Glomerular visceral epithelial cell (primary cell): Measurements from ENCODE around the gene ZDHHC11B.
"Not testable (repeated sequence)": the region's sequence is repeated elsewhere in the genome, so short reads cannot be mapped to it uniquely, and the experiment has no call there.

Experiments used
- DNase-seq: peaks from one replicate; pipeline ENCODE4 v3.0.0-alpha.2; 2016; ENCODE audit errors: extremely low spot score

Gene ZDHHC11B

DNA sequence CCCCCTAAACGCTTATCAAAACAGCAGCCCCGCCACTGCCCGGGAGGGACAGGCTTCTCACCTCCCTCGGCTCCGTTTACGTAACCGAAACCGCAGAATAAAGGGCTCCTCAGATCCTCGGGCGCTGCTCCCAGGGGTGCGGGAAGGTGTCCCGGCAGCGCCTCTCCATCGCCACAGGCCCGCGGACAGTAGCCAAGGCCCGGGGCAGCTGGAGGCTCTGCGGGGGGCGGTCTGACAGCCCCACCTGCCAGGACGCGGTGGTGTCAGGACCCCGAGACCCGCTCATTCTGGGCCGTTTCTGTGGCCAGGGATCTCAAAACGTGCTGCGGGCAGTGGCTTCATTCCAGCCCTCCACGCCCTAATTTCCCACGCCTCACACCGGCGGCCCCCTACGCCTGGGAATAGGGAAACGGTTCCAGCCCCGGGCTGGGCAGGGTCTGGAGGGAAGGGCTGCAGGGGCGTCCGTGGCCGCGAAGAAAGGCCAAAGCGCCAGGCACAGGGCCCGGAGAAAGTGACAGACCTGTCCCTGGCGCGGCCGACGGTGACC, 575 bp downstream of the ZDHHC11B start:
- DNase-seq, result not testable (repeated sequence)

DNA sequence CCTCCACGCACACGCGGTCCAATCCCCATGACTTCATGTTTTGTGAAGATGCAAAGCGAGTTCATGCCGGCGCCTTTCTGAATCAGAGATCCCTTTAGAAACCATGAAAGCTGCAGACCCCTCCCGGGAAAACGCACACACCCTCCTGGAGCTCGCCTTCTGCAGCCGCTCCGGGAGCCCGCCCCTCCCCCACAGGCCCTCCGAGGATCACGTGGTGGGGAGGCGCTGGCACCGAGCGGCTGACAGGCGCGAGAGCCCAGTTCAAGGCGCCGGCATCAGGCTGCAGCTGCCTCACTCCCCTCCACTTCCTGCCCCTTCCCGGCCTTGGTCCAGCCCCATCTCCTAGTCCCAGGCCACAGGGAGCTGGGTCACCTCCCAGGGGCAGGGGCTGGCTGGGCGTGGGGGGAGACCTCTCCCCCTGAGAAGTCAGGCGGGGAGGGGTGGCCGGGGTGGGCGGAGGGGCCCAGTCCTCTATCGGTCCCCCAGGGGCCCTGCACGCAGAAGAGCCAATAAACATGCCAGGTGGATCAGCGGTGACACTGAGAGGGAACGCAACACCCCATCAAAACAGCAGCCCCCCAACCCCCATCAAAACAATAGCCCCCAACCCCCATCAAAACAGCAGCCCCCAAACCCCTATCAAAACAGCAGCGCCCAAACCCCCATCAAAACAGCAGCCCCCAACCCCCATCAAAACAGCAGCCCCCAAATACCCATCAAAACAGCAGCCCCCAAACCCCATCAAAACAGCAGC, 1.3 kb downstream of the ZDHHC11B start:
- not testable (repeated sequence) for DNase-seq

DNA sequence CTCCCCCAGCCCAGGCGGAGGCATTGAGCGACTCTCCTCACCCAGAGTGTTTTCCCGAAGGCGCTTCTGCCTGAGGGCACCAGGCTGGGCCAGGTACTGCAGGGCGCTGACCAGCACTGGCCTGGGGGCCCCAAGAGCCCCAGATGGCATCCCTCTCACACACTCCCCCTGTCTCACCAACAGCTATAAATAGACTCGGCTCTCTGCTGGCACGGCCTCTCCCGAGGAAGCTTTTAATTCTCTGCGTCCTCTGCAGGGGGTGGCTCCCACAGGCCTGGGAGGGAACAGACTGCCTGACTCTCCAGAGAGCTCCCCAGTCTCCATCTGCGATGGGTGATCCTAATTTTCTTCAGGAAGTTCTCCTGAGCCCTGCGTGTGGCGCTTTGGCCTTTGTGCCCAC, 2.2 kb downstream of the ZDHHC11B start:
- not testable (repeated sequence) for DNase-seq

DNA sequence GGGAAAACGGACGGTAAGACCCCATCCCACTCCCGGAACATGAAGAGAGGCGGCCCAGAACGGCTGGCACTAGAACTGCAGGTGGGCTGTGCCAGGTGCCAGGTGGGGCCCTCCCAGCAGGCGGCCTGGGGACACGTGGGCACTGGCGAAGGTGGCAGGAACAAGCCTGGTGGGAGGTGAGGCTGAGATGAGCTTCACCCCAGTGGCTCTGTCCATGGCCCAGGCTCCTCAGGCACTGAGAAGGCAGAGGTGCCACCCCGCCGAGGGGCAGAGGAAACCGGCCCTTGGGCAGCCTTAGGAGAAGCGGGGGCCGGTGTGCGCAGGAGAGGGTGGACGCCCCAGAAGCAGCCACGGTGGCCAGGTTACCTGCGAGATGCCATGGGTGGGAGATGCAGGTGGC, 4.0 kb downstream of the ZDHHC11B start:
- DNase-seq, result not testable (repeated sequence)

DNA sequence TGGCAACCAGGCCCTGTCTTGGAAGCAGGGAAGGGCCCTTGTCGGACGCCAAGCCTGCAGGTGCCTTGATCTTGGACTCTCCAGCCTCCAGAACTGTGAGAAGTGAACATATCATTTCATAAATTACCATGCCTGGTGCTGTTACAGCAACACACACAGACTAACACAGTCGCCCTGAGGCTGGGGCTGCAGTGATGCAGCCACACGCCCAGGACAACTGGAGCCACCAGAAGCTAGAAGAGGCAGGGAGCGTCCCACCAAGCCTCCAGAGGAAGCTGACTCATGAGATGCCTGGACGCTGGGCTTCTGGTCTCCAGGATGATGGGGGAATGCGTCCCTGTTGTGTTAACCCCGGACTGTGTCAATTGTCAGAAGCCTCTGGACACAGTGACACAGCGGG, 5.6 kb downstream of the ZDHHC11B start:
- not testable (repeated sequence) for DNase-seq

DNA sequence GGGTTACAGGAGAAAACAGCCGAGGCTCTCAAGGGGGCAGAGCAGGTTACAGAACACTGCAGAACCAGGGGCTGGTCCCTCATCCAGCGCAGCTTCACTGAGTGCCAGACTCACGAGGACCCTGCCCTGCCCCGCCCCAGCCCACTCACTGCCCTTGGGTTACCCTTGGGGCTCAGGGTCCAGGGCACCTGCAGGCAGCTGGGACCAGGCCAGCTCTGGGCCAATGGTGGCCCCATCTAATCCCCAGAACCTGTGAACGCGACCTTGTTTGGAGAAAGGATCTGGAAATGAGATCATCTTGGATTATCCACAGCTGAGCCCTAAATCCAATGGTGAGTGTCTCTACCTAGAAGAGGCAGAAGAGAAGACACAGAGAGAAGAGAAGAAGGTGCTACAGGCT, 6.1 kb downstream of the ZDHHC11B start:
- not testable (repeated sequence) for DNase-seq

DNA sequence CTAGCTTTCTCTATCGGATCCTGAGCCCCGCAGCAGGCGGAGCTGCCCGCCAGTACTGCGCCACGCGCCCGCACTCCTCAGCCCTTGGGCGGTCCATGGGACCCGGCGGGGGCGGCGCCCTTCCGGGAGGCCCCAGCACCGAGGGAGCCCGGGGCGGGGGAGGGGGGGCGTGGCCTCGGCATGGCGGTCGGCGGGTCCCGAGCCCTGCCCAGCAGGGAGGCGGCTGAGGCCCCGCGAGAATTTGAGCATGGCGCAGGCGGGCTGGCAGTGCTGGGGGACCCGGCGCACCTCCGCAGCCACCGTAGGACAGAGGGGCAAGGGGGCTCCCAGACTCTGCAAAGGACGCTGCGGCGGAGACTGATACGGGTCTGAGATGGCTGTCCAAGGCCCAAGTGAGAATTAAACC, 6.8 kb downstream of the ZDHHC11B start:
- DNase-seq, result no peak

DNA sequence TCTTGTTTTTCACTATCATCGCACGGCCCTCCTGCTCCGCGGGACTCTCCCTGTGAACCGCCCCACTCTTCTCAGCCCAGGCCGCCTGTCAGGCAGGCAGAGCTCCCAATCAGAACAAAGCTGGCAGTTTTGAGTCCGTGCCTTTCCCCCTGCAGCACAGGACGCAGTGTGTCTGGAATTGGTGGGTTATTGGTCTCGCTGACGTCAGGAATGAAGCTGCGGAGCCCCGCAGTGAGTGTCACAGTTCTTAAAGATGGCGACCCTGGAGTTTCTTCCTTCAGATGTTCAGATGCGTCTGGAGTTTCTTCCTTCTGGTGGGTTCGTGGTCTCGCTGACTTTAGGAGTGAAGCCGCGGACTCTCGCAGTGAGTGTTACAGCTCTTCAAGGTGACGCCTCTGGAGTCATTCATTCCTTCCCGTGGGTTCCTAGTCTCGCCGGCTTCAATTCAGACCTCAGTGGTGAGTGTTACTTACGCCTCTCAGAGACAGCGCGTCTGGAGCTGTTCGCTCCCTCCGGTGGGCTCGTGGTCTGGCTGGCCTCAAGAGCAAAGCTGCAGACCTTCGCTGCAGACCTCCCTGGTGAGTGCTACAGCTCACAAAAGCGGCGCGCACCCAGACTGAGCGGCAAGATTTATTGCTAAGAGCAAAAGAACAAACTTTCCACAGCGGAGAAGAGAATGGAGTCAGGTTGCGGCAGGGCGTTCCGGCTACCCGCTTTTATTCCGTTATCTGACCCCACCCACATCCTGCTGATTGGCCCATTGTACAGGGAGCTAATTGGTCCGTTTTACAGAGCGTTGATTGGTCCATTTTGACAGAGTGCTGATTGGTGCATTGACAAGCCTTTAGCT, 7.4 kb downstream of the ZDHHC11B start:
- no peak for DNase-seq

DNA sequence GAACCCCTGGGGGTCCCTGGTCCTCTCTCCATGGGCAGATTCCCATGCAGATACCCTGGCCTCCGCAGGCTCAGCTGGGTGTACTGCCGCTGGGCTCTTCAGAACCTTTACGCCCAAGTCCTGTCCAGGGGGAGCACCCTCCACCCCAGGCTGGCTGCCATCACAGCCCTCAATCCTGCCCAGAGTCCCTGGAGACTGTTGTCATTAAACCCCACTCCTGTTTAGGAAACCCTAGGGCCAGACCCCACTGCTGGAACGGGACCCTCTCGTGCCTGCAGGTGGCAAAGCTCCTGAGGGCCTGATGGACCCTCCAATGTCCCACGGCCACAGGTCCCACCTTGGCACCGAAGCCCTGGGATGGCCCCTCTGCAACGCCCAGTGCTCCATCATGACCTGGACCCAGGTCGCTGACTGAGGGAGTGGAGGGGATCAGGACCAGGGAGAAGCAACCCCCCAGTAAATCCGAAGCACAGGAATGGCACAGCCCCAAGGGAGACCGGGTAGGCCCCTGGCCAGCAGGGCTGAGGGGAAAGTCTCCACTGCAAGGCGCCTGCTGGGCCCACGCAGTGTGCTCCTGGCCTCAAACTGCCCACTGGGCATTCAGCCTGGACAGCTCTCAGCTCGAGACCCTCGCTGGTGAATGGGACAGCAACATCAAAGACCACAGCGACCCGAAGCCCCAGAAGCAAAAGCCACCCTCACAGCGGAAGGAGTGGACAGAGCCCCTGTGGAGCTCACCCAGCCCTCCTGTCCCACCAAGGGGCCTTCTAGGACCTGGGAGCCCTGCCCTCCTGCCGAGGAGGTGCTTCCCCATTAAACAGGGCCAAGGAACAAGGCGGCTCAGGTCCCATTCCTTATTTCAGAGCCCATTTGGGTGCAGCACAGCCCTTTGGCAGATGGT, 8.3 kb downstream of the ZDHHC11B start:
- no peak for DNase-seq

DNA sequence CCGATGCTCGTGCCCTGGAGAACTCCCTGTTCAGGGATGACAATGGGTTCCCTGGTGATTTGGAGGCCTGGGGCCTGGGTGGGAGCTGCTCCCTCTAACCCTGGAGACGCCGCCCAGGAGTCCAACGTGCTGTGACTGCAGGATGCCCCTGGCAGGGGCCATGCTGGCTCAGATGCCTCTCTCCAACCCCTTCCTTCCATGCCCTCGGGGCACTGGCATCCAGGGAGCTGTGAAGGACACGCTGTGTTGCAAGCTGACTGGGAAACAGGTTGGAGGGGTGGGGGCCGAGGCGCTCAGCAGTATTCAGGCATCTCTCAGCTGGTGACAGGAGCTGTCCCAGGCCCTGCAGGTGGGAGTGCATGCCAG, 9.0 kb downstream of the ZDHHC11B start:
- not testable (repeated sequence) for DNase-seq

DNA sequence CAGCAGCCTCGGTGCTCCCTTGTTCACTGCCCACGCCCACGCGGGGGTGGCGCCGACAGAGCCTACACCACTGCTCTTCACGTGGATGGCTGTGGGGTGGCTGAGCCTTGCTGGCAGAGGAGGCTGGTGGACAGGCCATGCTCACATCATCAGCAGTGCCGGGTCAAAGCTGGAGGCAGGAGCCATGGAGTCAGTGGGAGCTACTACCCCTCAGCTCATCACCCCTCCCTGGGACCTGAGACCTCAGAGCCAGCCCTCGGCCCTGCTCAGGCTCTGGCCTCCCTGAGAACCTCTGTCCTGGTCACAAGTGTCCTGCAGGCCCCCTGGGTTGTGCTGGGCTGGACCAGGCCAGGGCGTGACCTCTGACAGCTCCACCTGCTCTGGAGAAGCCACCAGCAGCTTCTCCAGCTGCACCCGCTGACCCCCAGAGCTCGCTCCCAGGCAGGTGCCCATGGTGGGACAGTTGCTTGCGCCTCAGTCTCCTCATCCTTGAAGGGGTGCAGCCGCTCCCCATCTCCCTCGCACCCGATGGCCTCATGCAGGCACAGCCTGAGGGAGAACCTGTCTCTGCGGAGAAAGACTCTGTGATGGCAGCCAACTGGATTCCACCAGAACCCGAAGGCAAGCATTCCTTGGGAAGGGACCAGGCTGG, 9.5 kb downstream of the ZDHHC11B start:
- DNase-seq, result not testable (repeated sequence)

DNA sequence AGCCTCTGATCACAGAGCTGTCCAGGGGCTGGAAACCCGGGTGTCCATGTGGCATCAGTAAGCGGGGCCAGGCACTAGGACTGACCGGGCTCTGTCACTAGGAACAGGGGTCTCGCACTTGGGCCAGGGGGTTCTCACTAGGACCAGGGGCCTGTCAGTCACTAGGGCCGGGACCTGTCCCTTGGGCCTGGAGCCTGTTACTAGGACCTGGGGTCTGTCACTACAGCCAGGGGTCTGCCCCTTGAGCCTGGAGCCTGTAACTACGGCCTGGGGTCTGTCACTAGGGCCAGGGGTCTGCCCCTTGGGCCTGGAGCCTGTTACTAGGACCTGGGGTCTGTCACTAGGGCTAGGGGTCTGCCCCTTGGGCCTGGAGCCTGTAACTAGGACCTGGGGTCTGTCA, 10.2 kb downstream of the ZDHHC11B start:
- DNase-seq, result not testable (repeated sequence)

DNA sequence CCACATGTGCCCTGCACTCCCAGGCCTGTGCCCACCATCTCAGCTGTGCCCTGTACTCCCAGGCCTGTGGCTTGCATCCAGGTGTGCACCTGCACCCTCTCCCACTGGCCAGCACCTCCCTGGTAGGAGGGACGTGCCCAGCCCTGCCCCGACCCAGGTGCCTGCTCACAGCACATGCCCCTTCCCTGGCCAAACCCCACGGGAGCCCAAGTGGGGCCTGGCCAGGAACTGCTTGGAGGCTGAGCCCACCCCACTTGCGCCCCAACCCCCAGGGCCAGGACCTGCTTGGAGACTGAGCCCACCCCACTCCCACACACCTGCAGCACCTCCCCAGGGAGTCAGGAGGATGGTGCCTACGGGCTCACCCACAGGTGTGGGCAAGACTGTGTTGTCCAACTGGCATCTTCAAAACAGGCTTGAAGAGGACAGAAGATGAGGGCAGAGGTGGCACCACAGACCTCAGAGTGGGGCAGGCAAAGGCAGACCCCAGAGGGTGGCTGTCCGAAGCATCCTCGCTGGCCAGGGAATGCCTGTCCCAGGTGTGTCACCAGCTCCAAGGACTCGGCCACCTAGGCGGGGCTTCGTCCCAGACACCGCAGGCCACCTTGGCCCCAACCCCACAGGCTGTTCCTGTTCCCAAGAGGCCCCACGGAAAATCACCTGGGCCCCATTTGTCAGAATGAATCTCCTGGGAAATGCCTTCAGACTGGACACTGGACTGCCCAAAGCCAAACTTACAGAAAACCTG, 10.8 kb downstream of the ZDHHC11B start:
- DNase-seq, result no peak

DNA sequence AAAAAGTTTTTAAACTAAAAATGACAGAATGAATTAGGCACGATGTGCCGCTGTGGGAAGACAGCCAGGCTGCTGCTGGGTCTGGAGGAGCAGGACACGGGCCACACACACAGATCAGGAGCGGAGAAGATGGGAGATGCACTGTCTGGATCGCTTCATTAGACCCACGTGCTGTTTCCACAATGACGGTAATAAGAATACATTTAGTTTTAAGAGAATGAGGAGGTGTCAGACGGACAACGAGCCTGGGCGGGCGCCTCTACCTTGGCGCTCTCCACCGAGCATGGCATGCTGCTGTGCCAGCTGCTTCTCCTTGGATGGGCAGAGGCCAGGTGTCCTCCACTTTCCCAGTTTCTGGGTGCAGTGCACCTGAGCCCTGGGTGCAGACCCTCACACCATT, 11.6 kb downstream of the ZDHHC11B start:
- not testable (repeated sequence) for DNase-seq

DNA sequence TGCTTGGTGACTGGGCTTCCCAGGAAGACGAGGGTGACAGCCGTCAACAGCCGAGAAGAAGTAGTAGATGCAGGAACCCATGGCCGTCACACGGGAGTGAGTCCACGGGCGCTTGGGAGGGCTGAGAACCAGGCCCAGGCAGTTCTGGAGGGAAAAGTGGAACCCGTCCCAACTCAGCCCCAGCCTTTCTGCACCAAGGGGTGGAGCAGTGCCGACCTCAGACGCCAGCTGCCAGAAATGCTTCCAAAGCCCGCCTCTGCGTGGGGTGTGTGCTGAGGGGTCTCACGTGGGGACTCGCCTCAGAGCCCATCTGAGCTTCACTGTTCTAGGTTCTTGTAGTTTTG, 12.0 kb downstream of the ZDHHC11B start:
- not testable (repeated sequence) for DNase-seq

DNA sequence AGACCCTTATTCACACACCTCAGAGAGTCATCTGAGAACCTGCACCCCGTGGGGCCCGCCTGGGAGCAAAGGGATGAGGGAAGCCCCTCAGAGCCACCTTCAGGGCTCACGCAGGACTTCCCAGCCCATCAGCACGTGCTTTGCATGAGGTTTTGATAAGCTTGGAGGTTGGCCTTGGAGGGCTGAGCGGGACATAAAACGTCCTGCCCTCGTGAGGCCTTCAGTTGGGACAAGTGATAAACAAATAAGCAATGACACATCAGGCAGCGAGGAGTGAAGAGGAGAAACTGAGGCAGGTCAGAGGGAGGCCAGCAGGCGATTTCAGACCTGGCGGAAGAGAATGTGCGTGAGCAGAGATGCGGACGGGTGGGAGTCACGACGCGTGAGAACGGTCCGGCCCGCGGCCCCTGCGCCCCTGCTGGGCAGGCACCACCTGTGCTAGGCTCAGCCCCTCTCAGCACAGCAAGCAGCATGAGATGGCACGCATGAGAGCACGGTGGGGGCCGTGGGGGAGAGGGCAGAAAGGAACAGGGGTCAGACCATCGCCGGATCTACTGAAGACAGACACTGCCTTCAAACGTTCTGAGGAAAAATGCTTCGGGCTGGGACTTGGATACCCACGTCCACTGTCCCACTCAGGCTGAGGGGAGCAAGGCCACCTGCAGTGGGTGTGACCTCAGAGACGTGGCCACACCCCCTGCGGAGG, 12.5 kb downstream of the ZDHHC11B start:
- not testable (repeated sequence) for DNase-seq

DNA sequence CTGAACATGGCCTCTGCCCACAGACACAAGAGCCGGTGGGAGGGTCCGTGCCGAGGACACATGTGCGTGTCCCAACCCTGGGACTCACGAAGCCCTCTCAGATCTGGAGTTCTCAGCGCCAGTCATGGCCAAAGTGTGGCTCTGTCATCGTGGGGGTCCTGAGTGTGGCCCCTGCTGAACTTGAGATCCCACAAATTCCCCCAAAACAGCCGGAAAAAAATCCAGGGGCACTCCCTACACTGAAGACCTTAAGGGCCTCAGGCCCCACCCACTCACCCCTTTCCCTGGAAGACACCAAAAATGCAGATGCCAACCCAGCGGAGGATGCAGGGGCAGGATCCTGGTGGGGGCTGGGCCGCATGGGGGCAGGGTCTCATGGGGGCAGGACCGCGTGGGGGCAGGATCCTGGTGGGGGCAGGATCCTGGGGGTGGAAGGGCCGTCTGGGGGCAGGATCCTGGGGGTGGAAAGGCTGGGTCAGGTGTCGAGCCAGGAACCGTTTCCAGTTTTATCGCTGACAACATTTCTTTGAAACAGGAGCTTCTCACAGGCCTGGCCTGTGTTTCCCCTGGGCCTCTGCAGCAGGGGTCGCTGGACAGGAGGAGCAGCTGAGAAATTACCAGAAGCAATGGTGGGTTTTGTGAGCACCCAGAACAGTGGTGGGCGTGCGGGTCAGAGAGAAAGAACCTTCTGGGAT, 13.3 kb downstream of the ZDHHC11B start:
- DNase-seq, result not testable (repeated sequence)

DNA sequence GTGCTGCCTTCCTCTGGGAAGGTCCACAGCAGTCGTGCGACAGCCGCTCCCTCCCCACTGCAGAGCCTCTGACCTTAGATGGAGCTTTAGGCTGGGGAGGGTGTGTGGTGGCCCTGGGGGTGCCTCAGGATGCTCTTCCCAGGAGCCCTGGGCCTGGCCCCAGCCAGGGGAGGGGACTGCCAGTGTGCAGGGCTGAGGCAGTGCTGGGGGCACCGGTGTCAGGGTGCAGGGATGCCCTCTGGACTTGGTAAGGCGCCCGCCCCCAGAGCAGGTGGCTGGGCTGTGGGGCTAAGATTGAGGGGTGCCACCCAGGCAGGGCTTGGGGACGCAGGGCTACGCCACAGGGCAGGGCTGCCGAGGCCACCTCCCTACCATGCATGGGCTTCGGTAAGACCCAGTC, 13.9 kb downstream of the ZDHHC11B start:
- not testable (repeated sequence) for DNase-seq

DNA sequence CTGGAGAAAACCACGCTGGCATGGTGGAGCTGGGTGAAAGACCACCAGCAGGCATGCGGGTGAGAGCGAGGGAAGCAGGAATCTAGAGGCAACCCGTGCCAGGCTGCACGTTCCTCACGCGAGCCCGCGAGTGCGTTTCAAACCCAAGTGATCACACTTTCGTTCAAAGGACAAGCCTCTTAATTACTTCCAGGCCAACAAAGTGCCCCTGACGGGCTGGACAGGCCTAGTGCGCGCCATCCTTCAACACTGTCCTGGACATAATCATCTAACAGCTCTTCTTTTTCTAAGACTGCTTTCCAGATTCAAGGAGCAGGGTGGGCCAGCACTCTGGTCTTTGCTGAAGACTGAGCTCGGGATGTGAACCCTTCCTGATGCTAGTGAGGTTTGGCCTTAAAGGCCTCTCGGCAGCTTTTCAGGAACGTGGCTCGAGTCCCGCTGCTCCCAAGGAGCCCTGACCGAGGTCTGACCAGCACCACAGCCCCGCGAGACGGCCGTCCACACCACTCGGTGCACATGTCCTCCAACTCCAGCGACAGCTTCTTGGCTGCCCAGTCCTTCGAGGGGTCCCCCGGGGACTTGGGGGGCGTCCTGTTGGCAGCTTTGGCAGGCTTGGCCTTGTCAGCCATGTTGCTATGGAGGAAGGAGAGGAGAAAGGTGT, 14.9 kb downstream of the ZDHHC11B start:
- not testable (repeated sequence) for DNase-seq
